ENCODE measurements around the gene RAD23B.
"Not testable (repeated sequence)": the region's sequence is repeated elsewhere in the genome, so short reads cannot be mapped to it uniquely, and the experiment has no call there.

The RAD23B gene

GRCh38 chr9:107282759-107283622 is at the start of gene RAD23B:
TSS of gene RAD23B (plus strand) at chr9:107283279. CDS start at chr9:107283630, 351 bp downstream.
- DNase-seq: peak; percentile 93

DNA sequence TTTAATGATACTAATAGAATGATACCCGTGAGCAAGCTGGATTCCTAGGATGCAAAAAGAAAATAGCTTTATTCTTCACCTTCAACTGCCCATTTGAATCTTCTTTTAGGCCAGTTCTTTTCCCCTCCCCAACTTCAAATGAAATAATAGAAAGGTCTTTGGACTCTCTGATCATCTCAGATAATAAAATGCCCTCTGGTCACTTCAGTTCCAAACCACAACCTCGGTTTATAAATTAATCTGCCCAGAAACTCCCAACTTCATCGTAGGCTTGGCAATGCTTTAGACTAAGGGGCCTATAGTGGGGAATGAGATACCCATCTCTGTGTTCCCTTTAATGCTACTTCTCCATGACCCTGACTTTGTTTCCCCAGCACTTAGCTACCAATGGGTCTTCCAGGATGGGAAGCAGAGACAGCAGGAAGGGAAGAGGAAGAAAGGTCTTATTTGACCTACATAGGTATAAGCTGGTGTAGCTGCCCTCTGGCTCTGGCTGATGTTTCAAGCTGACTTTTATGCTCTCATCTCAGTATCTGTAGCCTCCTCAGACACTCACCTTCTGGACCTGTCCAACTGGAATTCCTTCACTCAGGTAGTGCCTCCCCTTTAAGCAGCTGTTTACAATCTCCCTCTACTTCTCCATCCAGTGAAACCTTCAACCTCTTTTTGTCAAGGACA is 47.2 kb upstream of the RAD23B start:
- DNase-seq: no peak

DNA sequence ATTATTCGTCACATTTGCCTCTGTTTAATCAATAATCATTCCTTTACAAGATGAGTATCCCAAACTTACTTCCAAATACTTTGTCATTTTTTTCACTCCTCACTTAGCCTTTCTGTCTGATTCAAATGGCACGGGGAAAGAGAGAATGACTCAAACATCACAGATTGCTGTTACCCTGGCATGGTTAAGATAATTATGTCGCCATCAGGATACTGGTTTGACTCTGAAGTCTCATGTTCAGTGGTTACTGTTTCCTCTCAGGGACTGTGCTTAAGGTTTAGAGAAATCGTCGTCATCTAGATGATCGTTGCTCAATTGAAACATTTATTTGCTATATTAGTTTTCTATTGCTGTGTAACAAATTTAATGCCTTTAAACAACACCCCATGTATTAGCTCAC is 45.2 kb upstream of the RAD23B start:
- DNase-seq: no peak

- no peak for DNase-seq
Observed at GRCh38 chr9:107239474-107239873, 43.6 kb upstream of the RAD23B start.

DNA sequence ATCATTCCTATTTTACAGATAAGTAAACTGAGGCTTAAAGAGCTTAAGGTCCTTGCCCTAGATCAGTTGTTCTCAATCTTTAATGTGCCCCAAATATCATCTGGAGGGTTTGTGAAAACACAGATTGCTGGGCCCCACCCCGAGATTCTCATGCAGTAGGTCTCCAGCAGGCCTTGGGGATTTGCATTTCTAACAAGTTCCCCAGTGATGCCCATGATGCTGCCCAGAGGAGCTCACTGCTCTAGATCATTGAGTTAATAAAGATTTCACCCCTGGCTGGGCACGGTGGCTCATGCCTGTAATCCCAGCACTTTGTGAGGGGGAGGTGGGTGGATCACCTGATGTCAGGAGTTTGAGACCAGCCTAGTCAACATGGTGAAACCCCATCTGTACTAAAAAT is 42.8 kb upstream of the RAD23B start:
- DNase-seq: no peak

- DNase-seq: no peak
Observed at GRCh38 chr9:107242073-107243030, 40.7 kb upstream of the RAD23B start.

- DNase-seq: peak; percentile 79
Observed at GRCh38 chr9:107243742-107244141, 39.3 kb upstream of the RAD23B start.

DNA sequence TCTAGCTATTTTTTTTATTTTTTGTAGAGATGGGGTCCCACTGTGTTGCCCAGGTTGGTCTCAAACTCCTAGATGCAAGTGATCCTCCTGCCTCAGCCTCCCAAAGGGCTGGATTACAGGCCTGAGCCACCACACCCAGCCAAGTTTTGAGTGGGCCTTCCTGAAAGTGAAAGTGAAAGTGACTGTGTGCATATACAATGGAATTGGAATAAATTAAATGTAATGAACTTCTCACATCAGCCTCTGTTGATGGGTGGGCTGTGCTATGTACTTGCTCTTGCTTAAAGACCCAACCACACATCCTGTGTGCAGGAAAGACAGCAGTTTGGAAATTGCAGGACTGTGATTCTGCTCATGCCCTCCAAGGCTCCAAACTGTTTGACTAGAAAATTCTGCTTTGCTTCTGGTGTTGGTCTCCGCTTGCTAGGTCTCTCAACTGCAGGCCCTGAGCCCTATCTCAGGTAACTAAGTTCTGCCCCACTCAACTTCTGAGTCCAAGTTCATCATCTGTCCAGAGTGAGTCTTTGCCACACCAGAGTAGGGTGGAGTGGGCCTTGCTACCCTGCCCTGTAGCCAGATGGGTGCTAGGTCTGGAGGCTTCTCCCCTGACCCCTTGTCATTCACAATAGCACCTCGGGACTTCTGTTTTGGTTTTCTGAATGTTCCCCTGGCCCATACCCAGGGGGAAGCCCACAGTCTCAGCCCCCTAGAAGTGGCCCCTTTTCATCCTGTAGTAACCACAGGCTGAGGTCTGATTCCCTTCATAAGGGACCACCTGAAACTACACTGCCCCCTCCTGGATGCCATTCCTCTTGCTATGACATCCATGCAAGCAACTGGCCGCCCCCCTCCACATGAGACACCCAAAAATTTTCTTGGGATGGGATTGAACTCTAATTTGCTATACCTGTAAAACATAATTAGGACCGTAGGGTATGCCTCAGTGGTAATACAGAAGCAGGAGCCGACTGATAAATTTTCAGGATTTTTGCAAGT is 36.5 kb upstream of the RAD23B start:
- no peak for DNase-seq

DNA sequence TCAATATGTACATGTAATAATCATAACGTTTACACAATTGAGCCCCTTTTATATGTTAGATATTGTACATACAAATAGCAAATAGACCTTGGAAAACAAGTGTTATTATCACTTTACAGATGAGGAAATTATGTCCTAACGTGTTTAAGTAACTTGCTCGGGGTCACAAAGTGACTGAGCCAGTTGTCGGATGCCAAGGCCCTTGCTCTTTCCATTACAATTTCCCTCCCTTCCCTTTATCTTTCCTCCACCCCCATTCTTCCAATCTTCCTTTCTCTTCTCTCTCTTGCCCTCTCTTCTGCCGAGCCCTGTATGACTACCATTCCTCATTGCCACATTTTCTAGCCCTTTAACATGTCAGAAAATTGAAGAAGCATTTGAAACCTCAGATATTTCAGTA is 34.4 kb upstream of the RAD23B start:
- no peak for DNase-seq

GRCh38 chr9:107249131-107249533 is 33.9 kb upstream of the RAD23B start:
- DNase-seq: no peak

- DNase-seq: no peak
Observed at GRCh38 chr9:107249665-107250285, 33.3 kb upstream of the RAD23B start.

- DNase-seq: peak; percentile 13
Observed at GRCh38 chr9:107251756-107252322, 31.2 kb upstream of the RAD23B start.

GRCh38 chr9:107258919-107259318 is 24.2 kb upstream of the RAD23B start:
- no peak for DNase-seq

DNA sequence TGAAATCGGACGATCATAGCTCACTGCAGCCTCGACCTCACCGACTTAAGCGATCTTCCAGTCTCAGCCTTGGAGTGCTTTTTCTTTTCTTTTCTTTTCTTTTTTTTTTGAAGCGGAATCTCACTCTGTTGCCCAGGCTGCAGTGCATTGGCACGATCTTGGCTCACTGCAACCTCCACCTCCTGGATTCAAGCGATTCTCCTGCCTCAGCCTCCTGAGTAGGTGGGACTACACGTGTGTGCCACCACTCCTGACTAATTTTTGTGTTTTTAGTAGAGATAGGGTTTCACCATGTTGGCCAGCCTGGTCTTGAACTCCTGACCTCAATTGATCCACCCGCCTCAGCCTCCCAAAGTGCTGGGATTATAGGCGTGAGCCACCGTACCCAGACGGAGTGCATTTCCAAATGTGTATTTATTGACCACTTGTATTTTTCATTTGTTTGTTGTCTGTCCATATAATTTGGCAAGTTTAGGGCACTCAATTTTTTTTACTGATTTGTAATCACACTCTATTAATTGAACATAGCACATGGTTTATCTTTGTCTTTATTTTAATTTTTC is 23.2 kb upstream of the RAD23B start:
- not testable (repeated sequence) for DNase-seq

GRCh38 chr9:107260437-107261081 is 22.5 kb upstream of the RAD23B start:
- no peak for DNase-seq

- DNase-seq: no peak
Observed at GRCh38 chr9:107261106-107261505, 22.0 kb upstream of the RAD23B start.

- DNase-seq: no peak
Observed at GRCh38 chr9:107263289-107263688, 19.8 kb upstream of the RAD23B start.

GRCh38 chr9:107266624-107267368 is 16.3 kb upstream of the RAD23B start:
- DNase-seq: no peak

- no peak for DNase-seq
Observed at GRCh38 chr9:107268560-107268959, 14.5 kb upstream of the RAD23B start.
